Stimulated activated CD8-positive, alpha-beta memory T cell treated with anti-CD3 and anti-CD28 coated beads, Interleukin-7, amount 100 ng/mL, for 48 hours (primary cell): ENCODE results near the gene NXPE4.

Experiments
- DNase-seq, 2 donors: peaks; one replicate each; pipeline ENCODE4 v3.0.0-alpha.2; 2020; ENCODE audit warnings: low read depth in 1 of 2; ENCODE audit errors: extremely low read depth in 1 of 2

The NXPE4 gene

DNA sequence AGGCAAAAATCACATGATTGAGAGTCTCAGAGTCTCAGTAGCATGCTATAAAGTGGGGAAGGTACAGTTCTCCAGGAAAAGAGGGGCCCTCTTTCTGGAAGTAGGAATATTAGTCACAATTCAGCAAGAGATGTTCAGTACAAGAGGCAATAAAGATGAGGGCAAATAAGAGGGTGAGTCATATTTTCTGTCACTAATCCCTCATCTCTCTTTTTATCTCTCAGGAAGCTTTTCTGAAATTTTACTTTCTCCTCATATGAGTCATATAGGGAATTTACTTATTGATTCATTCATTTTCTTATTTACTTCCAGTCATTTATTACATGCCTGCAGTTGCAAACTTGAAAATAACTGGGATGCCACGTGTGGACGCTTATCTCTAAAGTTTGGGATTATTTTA, 32.5 kb downstream of the NXPE4 start:
- DNase-seq: no peak

DNA sequence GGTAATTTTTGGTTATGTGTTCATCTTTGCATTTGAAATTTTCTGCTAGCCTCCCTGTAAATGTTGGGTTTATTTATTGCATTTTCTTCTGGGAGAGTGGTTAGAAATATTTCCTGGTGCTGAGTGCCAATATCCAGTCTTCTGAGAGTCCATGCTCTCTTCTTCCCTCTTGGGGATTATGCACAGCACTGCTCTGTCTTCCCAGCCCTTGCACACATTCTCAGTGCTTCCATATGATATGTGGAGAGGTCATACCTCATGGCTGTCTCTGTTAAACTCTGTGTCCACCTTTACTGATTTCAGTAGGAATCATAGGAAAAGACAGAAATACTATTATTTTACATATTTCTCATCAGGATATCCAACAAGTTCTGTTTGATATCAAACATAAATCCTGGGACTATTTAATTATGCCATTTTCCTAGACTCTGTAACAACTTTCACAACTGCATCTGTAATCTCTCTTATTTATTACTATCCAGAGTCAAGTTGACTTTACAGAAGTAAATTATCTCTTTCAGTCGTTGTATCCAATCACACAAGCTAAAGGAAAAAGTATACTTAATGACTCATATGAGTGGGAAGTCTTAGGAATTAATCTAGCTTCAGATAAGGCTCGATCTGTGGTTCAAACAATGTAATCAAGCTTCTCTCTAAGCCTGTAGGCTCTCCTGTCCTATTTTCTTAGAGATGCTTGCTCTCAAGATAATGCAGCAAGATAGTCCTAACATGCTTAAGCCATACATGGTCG, 33.2 kb downstream of the NXPE4 start:
- DNase-seq: no peak

- no peak for DNase-seq
These were observed 35.9 kb downstream of the NXPE4 start, which contains the start of gene NXPE1 for GRCh38 chr11:114559425-114560310. Gene NXPE1 (minus strand): TSS chr11:114559881. CDS start chr11:114551201, 8,680 bp downstream.

- DNase-seq: no peak
These were observed 39.5 kb downstream of the NXPE4 start for GRCh38 chr11:114556135-114556534.

- DNase-seq: no peak
These were observed 41.9 kb downstream of the NXPE4 start for GRCh38 chr11:114553642-114554041.

DNA sequence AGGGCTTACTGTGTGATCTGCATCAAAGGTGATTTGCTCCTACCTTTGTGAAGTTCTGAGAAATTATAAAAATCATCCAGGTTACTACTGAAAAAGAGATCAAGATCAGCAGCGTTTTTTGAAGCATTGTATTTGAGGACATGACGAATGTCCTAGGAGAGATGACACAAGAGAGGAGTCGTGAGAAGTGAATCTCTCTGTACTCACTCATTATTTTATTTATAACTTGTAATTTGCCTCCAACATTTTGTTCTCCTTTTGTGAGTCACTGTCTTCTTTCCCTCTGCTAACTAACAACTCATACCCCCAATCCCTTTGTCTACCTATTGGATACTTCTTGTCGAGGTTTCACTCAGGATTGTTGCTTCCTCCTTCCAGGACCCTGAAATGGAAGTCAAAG, 44.5 kb downstream of the NXPE4 start:
- DNase-seq: no peak

GRCh38 chr11:114525682-114526081, 69.9 kb downstream of the NXPE4 start:
- DNase-seq: no peak

DNA sequence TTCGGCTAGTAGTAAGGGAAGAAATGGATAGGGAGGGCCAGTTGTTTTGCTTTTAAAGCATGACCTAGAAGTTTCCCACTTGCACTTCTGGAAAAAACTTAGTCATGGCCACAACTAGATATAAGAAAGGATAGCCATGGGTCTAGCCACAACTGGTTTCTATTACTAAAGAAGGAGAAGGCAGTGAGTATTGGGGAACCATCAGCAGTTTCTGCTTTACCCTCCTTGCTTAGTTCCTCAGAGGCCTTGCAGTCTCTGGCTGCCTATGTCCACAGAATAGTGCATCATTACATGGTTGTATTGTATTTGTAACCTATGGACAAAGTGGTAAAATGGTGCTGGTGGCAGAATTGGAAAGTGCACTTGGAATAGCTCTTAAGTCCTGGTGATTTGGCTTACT, 71.5 kb downstream of the NXPE4 start:
- no peak for DNase-seq

GRCh38 chr11:114522818-114523217, 72.8 kb downstream of the NXPE4 start:
- no peak for DNase-seq
